Neural cell (in vitro differentiated cells): ENCODE data around the gene ZNRF4. TPM values are rescaled to one million over a fixed set of nuclear protein-coding genes. Genes with fewer than 3 reads are reported as not detected.

Experiments
- H2AFZ ChIP-seq: fragments of 200-600, 300-800 bp; sonication (generic), shearing (Covaris generic); 2 replicates; pipeline ENCODE4 v1.6.0; 2014; ENCODE audit warnings: low read depth, mild to moderate bottlenecking, antibody characterized with exemption, low read length, moderate library complexity
- H3F3A ChIP-seq: fragments of 200-600 bp; shearing (Covaris generic); 2 replicates; pipeline ENCODE4 v1.6.1; 2016; ENCODE audit warnings: mild to moderate bottlenecking, moderate library complexity, mixed read lengths, antibody characterized with exemption, low read length; ENCODE audit not compliant: insufficient read depth, poor library complexity, severe bottlenecking
- H3K27ac ChIP-seq: fragments of 200-600, 300-800 bp; sonication (generic), shearing (Covaris generic); 2 replicates; pipeline ENCODE4 v1.5.1; 2014; ENCODE audit warnings: mild to moderate bottlenecking, low read length, moderate library complexity
- H3K27me3 ChIP-seq: fragments of 300-800, 200-600 bp; sonication (generic), shearing (Covaris generic); 2 replicates; pipeline ENCODE4 v1.6.0; 2014; ENCODE audit warnings: mild to moderate bottlenecking, low read depth, low read length, moderate library complexity; ENCODE audit not compliant: insufficient read depth
- H3K36me3 ChIP-seq: fragments of 300-800, 200-600 bp; sonication (generic), shearing (Covaris generic); 2 replicates; pipeline ENCODE4 v1.5.1; 2014; ENCODE audit warnings: mild to moderate bottlenecking, antibody characterized with exemption, low read length, moderate library complexity; ENCODE audit not compliant: insufficient read depth
- H3K4me2 ChIP-seq: fragments of 300-800, 200-600 bp; sonication (generic), shearing (Covaris generic); 2 replicates; pipeline ENCODE4 v1.6.0; 2014; ENCODE audit warnings: mild to moderate bottlenecking, low read length
- H3K4me3 ChIP-seq: fragments of 300-800, 200-600 bp; sonication (generic), shearing (Covaris generic); 2 replicates; pipeline ENCODE4 v1.5.1; 2014; ENCODE audit warnings: mild to moderate bottlenecking, low read length, moderate library complexity
- H3K79me2 ChIP-seq: fragments of 200-600 bp; shearing (Covaris generic); replicated peaks from 2 replicates; pipeline ENCODE4 v1.6.0; 2014; ENCODE audit warnings: mild to moderate bottlenecking, low read length, moderate library complexity; ENCODE audit not compliant: insufficient read depth
- H3K9ac ChIP-seq: fragments of 300-800, 200-600 bp; sonication (generic), shearing (Covaris generic); 2 replicates; pipeline ENCODE4 v1.6.1; 2016; ENCODE audit warnings: mild to moderate bottlenecking, low read length, mixed read lengths
- H3K9me2 ChIP-seq: fragments of 200-600 bp; shearing (Covaris generic); 2 replicates; pipeline ENCODE4 v1.6.1; 2016; ENCODE audit warnings: mild to moderate bottlenecking, low read length, mixed read lengths; ENCODE audit not compliant: insufficient read depth
- H3K9me3 ChIP-seq: fragments of 200-600, 300-800 bp; sonication (generic), shearing (Covaris generic); 2 replicates; pipeline ENCODE4 v1.6.1; 2016; ENCODE audit warnings: mild to moderate bottlenecking, mixed run types, low read length, moderate library complexity, mixed read lengths
- H4K20me1 ChIP-seq: fragments of 200-600 bp; shearing (Covaris generic); 2 replicates; pipeline ENCODE4 v1.6.1; 2016; ENCODE audit warnings: mild to moderate bottlenecking, mixed run types; ENCODE audit not compliant: insufficient read depth
- CTCF ChIP-seq: fragments of 450-650 bp; IDR thresholded peaks from 2 replicates; pipeline ENCODE4 v1.5.1; 2014; ENCODE audit warnings: antibody characterized with exemption, mild to moderate bottlenecking, moderate library complexity; ENCODE audit not compliant: poor library complexity, severe bottlenecking
- EZH2 ChIP-seq: fragments of 200-600, 300-800 bp; shearing (Covaris generic), sonication (generic); IDR thresholded peaks from 2 replicates; pipeline ENCODE4 v1.6.1; 2014; ENCODE audit warnings: antibody characterized with exemption, low read length, borderline replicate concordance, mild to moderate bottlenecking; ENCODE audit not compliant: insufficient read depth, poor library complexity, severe bottlenecking
- MXI1 ChIP-seq: fragments of 450-650 bp; conservative IDR thresholded peaks from 2 replicates; pipeline ENCODE4 v1.6.1; 2014; ENCODE audit warnings: antibody characterized with exemption, mild to moderate bottlenecking; ENCODE audit not compliant: poor library complexity, severe bottlenecking
- POLR2AphosphoS5 ChIP-seq: IDR thresholded peaks from 2 replicates; pipeline ENCODE4 v1.6.1; 2012
- RAD21 ChIP-seq: fragments of 450-650 bp; conservative IDR thresholded peaks from 2 replicates; pipeline ENCODE4 v1.6.1; 2014; ENCODE audit warnings: antibody characterized with exemption, mild to moderate bottlenecking, moderate library complexity
- SMC3 ChIP-seq: fragments of 450-650 bp; conservative IDR thresholded peaks from 2 replicates; pipeline ENCODE4 v1.6.1; 2014; ENCODE audit warnings: antibody characterized with exemption, mild to moderate bottlenecking, moderate library complexity; ENCODE audit not compliant: poor library complexity
- TAF1 ChIP-seq: IDR thresholded peaks from 2 replicates; pipeline ENCODE4 v1.6.1; 2012; ENCODE audit warnings: low read depth
- polyA plus RNA-seq: library from polyadenylated mRNA; depleted of rRNA; stranded (reverse); fragments of >200 nt; gene quantifications from 2 replicates; pipeline ENCODE4 v1.2.3, GENCODE V29; 2014
- TF ChIP-seq, protein P1 (sequence below): IDR thresholded peaks from 2 replicates; pipeline ENCODE4 v1.6.1; 2012; ENCODE audit warnings: borderline replicate concordance

Gene ZNRF4
- polyA plus RNA-seq, 1 donor from 2014 or later, result not detected

GRCh38 chr19:5477451-5478215, 22.4 kb downstream of the ZNRF4 start:
- no peaks in the 10 kb centered on the region for H3K9me3 ChIP-seq
- no peaks in the 10 kb centered on the region for H3K9me2 ChIP-seq
- H3K27ac ChIP-seq, result no peak overlapping the region
- no peak overlapping the region for H3K4me2 ChIP-seq
- no peaks in the 10 kb centered on the region for H3F3A ChIP-seq
- no peaks in the 10 kb centered on the region for H3K36me3 ChIP-seq
- H3K79me2 ChIP-seq, result no peaks in the 10 kb centered on the region
- H3K9ac ChIP-seq, result no peak overlapping the region
- no peak overlapping the region for H2AFZ ChIP-seq
- TF ChIP-seq RAD21 (no peak), SMC3 (no peak), POLR2AphosphoS5 (no peak), CTCF (no peak), EZH2 (no peak), TAF1 (no peak), MXI1 (no peak)
- TF ChIP-seq, protein P1, sequence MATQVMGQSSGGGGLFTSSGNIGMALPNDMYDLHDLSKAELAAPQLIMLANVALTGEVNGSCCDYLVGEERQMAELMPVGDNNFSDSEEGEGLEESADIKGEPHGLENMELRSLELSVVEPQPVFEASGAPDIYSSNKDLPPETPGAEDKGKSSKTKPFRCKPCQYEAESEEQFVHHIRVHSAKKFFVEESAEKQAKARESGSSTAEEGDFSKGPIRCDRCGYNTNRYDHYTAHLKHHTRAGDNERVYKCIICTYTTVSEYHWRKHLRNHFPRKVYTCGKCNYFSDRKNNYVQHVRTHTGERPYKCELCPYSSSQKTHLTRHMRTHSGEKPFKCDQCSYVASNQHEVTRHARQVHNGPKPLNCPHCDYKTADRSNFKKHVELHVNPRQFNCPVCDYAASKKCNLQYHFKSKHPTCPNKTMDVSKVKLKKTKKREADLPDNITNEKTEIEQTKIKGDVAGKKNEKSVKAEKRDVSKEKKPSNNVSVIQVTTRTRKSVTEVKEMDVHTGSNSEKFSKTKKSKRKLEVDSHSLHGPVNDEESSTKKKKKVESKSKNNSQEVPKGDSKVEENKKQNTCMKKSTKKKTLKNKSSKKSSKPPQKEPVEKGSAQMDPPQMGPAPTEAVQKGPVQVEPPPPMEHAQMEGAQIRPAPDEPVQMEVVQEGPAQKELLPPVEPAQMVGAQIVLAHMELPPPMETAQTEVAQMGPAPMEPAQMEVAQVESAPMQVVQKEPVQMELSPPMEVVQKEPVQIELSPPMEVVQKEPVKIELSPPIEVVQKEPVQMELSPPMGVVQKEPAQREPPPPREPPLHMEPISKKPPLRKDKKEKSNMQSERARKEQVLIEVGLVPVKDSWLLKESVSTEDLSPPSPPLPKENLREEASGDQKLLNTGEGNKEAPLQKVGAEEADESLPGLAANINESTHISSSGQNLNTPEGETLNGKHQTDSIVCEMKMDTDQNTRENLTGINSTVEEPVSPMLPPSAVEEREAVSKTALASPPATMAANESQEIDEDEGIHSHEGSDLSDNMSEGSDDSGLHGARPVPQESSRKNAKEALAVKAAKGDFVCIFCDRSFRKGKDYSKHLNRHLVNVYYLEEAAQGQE, result no peak
- no peaks in the 10 kb centered on the region for H4K20me1 ChIP-seq
- no peak overlapping the region for H3K4me3 ChIP-seq
- no peaks in the 10 kb centered on the region for H3K27me3 ChIP-seq

- Histone ChIP-seq H3K9me2 (no peaks in the 10 kb centered on the region), H3K79me2 (no peaks in the 10 kb centered on the region), H3K36me3 (no peaks in the 10 kb centered on the region), H3K27me3 (no peaks in the 10 kb centered on the region), H2AFZ (no peak overlapping the region), H3K9me3 (no peaks in the 10 kb centered on the region), H3K4me3 (no peak overlapping the region), H3F3A (no peaks in the 10 kb centered on the region), H3K27ac (no peak overlapping the region), H3K9ac (no peak overlapping the region), H4K20me1 (no peaks in the 10 kb centered on the region), H3K4me2 (no peak overlapping the region)
- TF ChIP-seq POLR2AphosphoS5 (peak; percentile 57), TAF1 (no peak), SMC3 (no peak)
- TF ChIP-seq, protein P1, result peak; percentile 96
Measured at GRCh38 chr19:5478241-5478924, 23.2 kb downstream of the ZNRF4 start.
